ENCODE data around the gene PTPRD. TPM values are rescaled to one million over a fixed set of nuclear protein-coding genes. Genes with fewer than 3 reads are reported as not detected.

Gene PTPRD
- total RNA-seq, 4 donors from 2014 or later: 0.72 to 8.0 (median 3.0) TPM

- 57 to 69% methylated on average over 3 of the region's 3 CpGs for WGBS, 2 donors
- TF ChIP-seq CTCF (IDR thresholded peaks at IDR 0.05) (no peak), POLR2A (IDR thresholded peaks at IDR 0.05) (no peak)
- H3K4me3 ChIP-seq (ENCODE audit: low read depth, poor library complexity, severe bottlenecking): no peak overlapping the region
- intact Hi-C loops (cut with DNase I; ENCODE audit: low total_unique reads): no loop called here
- no peak for DNase-seq (ENCODE audit: low spot score in 2 of 2)
These were observed 2311.5 kb downstream of the PTPRD start for GRCh38 chr9:8301296-8301695.

DNA sequence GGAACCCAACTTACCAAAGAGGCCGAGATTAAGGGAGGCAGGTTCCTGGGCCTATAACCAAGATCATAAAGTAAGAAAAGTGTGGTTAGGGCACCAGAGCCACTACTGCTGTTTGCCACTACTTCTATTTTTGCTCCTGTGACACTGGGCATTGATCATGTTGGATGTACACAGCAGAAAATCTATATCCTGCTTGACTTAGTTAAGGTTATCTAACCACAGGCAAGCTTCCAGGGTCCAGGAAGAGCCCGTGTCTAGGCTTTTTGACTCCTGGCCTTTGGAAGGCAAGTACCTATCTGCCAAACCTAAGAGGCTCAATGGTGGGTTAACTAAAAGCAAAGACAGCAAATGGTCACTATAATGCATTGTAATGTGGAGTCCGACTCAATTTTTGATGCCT lies 2315.8 kb downstream of the PTPRD start:
- WGBS, 2 donors: 83 to 85% methylated on average over 3 of the region's 3 CpGs
- no peak for DNase-seq (ENCODE audit: low spot score in 2 of 2)
- intact Hi-C loops (cut with DNase I; ENCODE audit: low total_unique reads): no loop called here
- TF ChIP-seq POLR2A (IDR thresholded peaks at IDR 0.05) (no peak), CTCF (IDR thresholded peaks at IDR 0.05) (no peak)
- H3K4me3 ChIP-seq (ENCODE audit: low read depth, poor library complexity, severe bottlenecking): no peak overlapping the region

- DNase-seq (ENCODE audit: low spot score in 2 of 2): no peak
- no peak for TF ChIP-seq CTCF (IDR thresholded peaks at IDR 0.05)
- no peak overlapping the region for H3K4me3 ChIP-seq (ENCODE audit: low read depth, poor library complexity, severe bottlenecking)
- 85 to 86% methylated on average over 4 of the region's 4 CpGs for WGBS, 2 donors
- intact Hi-C loops (cut with DNase I; ENCODE audit: low total_unique reads): no loop called here
These were observed 2320.1 kb downstream of the PTPRD start for GRCh38 chr9:8292657-8293056.

- no peak overlapping the region for H3K4me3 ChIP-seq (ENCODE audit: low read depth, poor library complexity, severe bottlenecking)
- intact Hi-C loops (cut with DNase I; ENCODE audit: low total_unique reads): no loop called here
- no peak for DNase-seq (ENCODE audit: low spot score in 2 of 2)
- TF ChIP-seq CTCF (IDR thresholded peaks at IDR 0.05) (no peak), POLR2A (IDR thresholded peaks at IDR 0.05) (no peak)
- WGBS, 2 donors: 76 to 81% methylated on average over 2 of the region's 2 CpGs
These were observed 2323.1 kb downstream of the PTPRD start for GRCh38 chr9:8289681-8290080.

GRCh38 chr9:8287970-8288369 lies 2324.8 kb downstream of the PTPRD start:
- 32 to 46% methylated on average over 2 of the region's 2 CpGs for WGBS, 2 donors
- intact Hi-C loops (cut with DNase I; ENCODE audit: low total_unique reads): no loop called here

More at GRCh38 chr9:8287970-8288369, 2324.8 kb downstream of the PTPRD start:
- no peak for DNase-seq (ENCODE audit: low spot score in 2 of 2)
- H3K4me3 ChIP-seq (ENCODE audit: low read depth, poor library complexity, severe bottlenecking): no peak overlapping the region
- no peak for TF ChIP-seq POLR2A (IDR thresholded peaks at IDR 0.05)
- TF ChIP-seq CTCF (IDR thresholded peaks at IDR 0.05): no peak
